H1 (cell line): Measurements from ENCODE around the gene DIAPH2. TPM values are rescaled to one million over a fixed set of nuclear protein-coding genes. Genes with fewer than 3 reads are reported as not detected.

Experiments
- CTCF ChIA-PET: fragments of 300-600 bp; sonication (Branson Sonifier 250); formaldehyde crosslinking; loops from one replicate; lab custom pipeline; 2021; ENCODE audit not compliant: partially characterized antibody; lab: Charles Lee
- POLR2A ChIA-PET: fragments of 300-600 bp; sonication (Branson Sonifier 250); formaldehyde crosslinking; loops from one replicate; lab custom pipeline; 2021; ENCODE audit warnings: inconsistent platforms; ENCODE audit not compliant: partially characterized antibody; lab: Charles Lee
- DNase-seq, 2 experiments: peaks; one replicate each; pipeline versions ENCODE4 v3.0.0 to v3.0.0-alpha.2; 2010 to 2022; ENCODE audit warnings: low spot score in 2 of 2, low read depth in 1 of 2, mixed read lengths in 1 of 2
- FAIRE-seq: peaks from 2 replicates; lab custom pipeline; 2011; peaks lifted over from hg19 to GRCh38; lab: Jason Lieb, UNC
- H2AFZ ChIP-seq: 2 replicates; pipeline ENCODE4 v1.8.1; 2012; ENCODE audit warnings: low read length, inconsistent platforms
- H2AK5ac ChIP-seq: 2 replicates; pipeline ENCODE4 v1.6.1; 2013; ENCODE audit warnings: low read depth, low read length
- H2BK120ac ChIP-seq: replicated peaks from 2 replicates; pipeline ENCODE3; 2013; ENCODE audit warnings: low read depth, low read length, inconsistent platforms
- H2BK12ac ChIP-seq: 2 replicates; pipeline ENCODE4 v1.6.1; 2013; ENCODE audit warnings: low read depth, low read length
- H2BK15ac ChIP-seq: 2 replicates; pipeline ENCODE4 v1.6.1; 2013; ENCODE audit warnings: low read length
- H2BK20ac ChIP-seq: 2 replicates; pipeline ENCODE4 v1.6.1; 2013; ENCODE audit warnings: low read length
- H2BK5ac ChIP-seq: 2 replicates; pipeline ENCODE4 v1.6.1; 2013; ENCODE audit warnings: low read depth, low read length
- H3K14ac ChIP-seq: 2 replicates; pipeline ENCODE4 v1.6.1; 2013; ENCODE audit warnings: inconsistent platforms; ENCODE audit not compliant: insufficient read length
- H3K18ac ChIP-seq: 2 replicates; pipeline ENCODE4 v1.6.1; 2013; ENCODE audit warnings: low read length; ENCODE audit errors: extremely low read depth
- H3K23ac ChIP-seq: 2 replicates; pipeline ENCODE4 v1.6.1; 2013; ENCODE audit warnings: inconsistent platforms; ENCODE audit not compliant: insufficient read length
- H3K23me2 ChIP-seq: 2 replicates; pipeline ENCODE4 v1.6.1; 2013; ENCODE audit warnings: low read depth, low read length
- H3K27ac ChIP-seq: 2 replicates; pipeline ENCODE4 v1.6.1; 2011; ENCODE audit warnings: low read depth, low read length, inconsistent platforms
- H3K27me3 ChIP-seq, 4 experiments: replicated peaks in 1 of 4; 1 replicate in 1 of 4; 2 replicates in 3 of 4; pipeline versions ENCODE4 v1.6.1 to v1.8.1; 2011 to 2013; ENCODE audit warnings: low read length in 3 of 4, mild to moderate bottlenecking in 3 of 4, inconsistent platforms in 2 of 4, mixed read lengths in 2 of 4, moderate library complexity in 1 of 4; ENCODE audit not compliant: control insufficient read depth in 3 of 4, insufficient read depth in 3 of 4; ENCODE audit errors: extremely low read depth in 1 of 4
- H3K36me3 ChIP-seq, 4 experiments: 2 replicates each; pipeline versions ENCODE4 v1.6.1 to v1.8.1; 2011 to 2013; ENCODE audit warnings: mild to moderate bottlenecking in 4 of 4, low read length in 3 of 4, moderate library complexity in 2 of 4, control low read depth in 1 of 4, inconsistent platforms in 1 of 4; ENCODE audit not compliant: insufficient read depth in 4 of 4, control insufficient read depth in 2 of 4
- H3K4ac ChIP-seq: replicated peaks from 2 replicates; pipeline ENCODE3; 2013; ENCODE audit warnings: low read length, low read depth, mixed read lengths, inconsistent platforms; ENCODE audit not compliant: insufficient read length
- H3K4me1 ChIP-seq, 4 experiments: replicated peaks in 1 of 4; 1 replicate in 1 of 4; 2 replicates in 3 of 4; pipeline versions ENCODE4 v1.6.1 to v1.8.1; 2011 to 2013; ENCODE audit warnings: low read length in 3 of 4, inconsistent platforms in 2 of 4, mixed read lengths in 1 of 4; ENCODE audit not compliant: insufficient read depth in 4 of 4, control insufficient read depth in 3 of 4
- H3K4me2 ChIP-seq, 2 experiments: 2 replicates each; pipeline versions ENCODE4 v1.6.1 to v1.8.1; 2011 to 2013; ENCODE audit warnings: low read depth in 2 of 2, low read length in 2 of 2, control low read depth in 1 of 2, inconsistent platforms in 1 of 2, mild to moderate bottlenecking in 1 of 2; ENCODE audit not compliant: insufficient read depth in 1 of 2
- H3K4me3 ChIP-seq, 4 experiments: fragments of 200-600, 300-600 bp in 1 of 4; sonication (generic), shearing (Covaris generic), sonication (Bioruptor Twin) in 1 of 4; 2 replicates each; pipeline versions ENCODE4 v1.5.1 to v1.8.1; 2011 to 2016; ENCODE audit warnings: low read length in 4 of 4, low read depth in 3 of 4, control low read depth in 2 of 4, inconsistent platforms in 2 of 4, mild to moderate bottlenecking in 2 of 4, mixed read lengths in 1 of 4, moderate library complexity in 1 of 4; ENCODE audit not compliant: insufficient read depth in 2 of 4; ENCODE audit errors: extremely low read depth in 1 of 4
- H3K56ac ChIP-seq: replicated peaks from 2 replicates; pipeline ENCODE3; 2013; ENCODE audit warnings: low read depth, mild to moderate bottlenecking, mixed read lengths, low read length, inconsistent platforms; ENCODE audit not compliant: insufficient read length
- H3K79me1 ChIP-seq: 2 replicates; pipeline ENCODE4 v1.6.1; 2013; ENCODE audit warnings: low read depth, low read length, control low read depth
- H3K79me2 ChIP-seq, 2 experiments: 2 replicates each; pipeline versions ENCODE4 v1.6.1 to v1.8.1; 2012 to 2013; ENCODE audit warnings: low read length in 2 of 2, mild to moderate bottlenecking in 2 of 2, inconsistent platforms in 1 of 2; ENCODE audit not compliant: insufficient read depth in 2 of 2, control insufficient read depth in 1 of 2
- H3K9ac ChIP-seq, 4 experiments: replicated peaks in 1 of 4; 1 replicate in 1 of 4; 2 replicates in 3 of 4; pipeline versions ENCODE4 v1.6.1 to v1.8.1; 2011 to 2013; ENCODE audit warnings: low read depth in 3 of 4, low read length in 3 of 4, control low read depth in 2 of 4, mild to moderate bottlenecking in 2 of 4, moderate library complexity in 2 of 4, inconsistent platforms in 1 of 4; ENCODE audit errors: extremely low read depth in 1 of 4
- H3K9me3 ChIP-seq, 2 experiments: 2 replicates each; pipeline versions ENCODE4 v1.6.1 to v1.8.1; 2012 to 2013; ENCODE audit warnings: mild to moderate bottlenecking in 2 of 2, moderate library complexity in 2 of 2, control low read depth in 1 of 2, inconsistent platforms in 1 of 2, low read depth in 1 of 2, low read length in 1 of 2, mixed read lengths in 1 of 2; ENCODE audit not compliant: insufficient read depth in 2 of 2
- H4K20me1 ChIP-seq, 2 experiments: replicated peaks in 1 of 2; 2 replicates each; pipeline versions ENCODE3 to v1.8.1; 2011 to 2013; ENCODE audit warnings: inconsistent platforms in 2 of 2, low read length in 2 of 2, mild to moderate bottlenecking in 1 of 2; ENCODE audit not compliant: insufficient read depth in 2 of 2, control insufficient read depth in 1 of 2
- H4K5ac ChIP-seq: 2 replicates; pipeline ENCODE4 v1.6.1; 2013; ENCODE audit warnings: low read length, low read depth, mixed read lengths, inconsistent platforms; ENCODE audit not compliant: insufficient read length
- H4K8ac ChIP-seq: 2 replicates; pipeline ENCODE4 v1.8.0; 2013; ENCODE audit warnings: mild to moderate bottlenecking, moderate library complexity, low read length, inconsistent platforms; ENCODE audit not compliant: insufficient read depth; ENCODE audit errors: extremely low read depth
- H4K91ac ChIP-seq: replicated peaks from 2 replicates; pipeline ENCODE3; 2013; ENCODE audit warnings: low read length, mixed read lengths, inconsistent platforms; ENCODE audit not compliant: insufficient read length
- CEBPB ChIP-seq: IDR thresholded peaks from 2 replicates; pipeline ENCODE4 v1.6.1; 2012; ENCODE audit warnings: low read depth, low read length
- HDAC6 ChIP-seq: IDR thresholded peaks from one replicate; pipeline ENCODE4 v1.7.1; 2012; ENCODE audit warnings: low read depth, mild to moderate bottlenecking, inconsistent platforms, low read length, moderate library complexity
- RNF2 ChIP-seq: fragments of 200-900, 300-1000 bp; sonication (generic); IDR thresholded peaks from 2 replicates; pipeline ENCODE4 v1.7.1; 2016; ENCODE audit warnings: borderline replicate concordance, low read depth, mild to moderate bottlenecking, antibody characterized with exemption, low read length; ENCODE audit not compliant: poor library complexity, severe bottlenecking; ENCODE audit errors: missing control alignments
- SP1 ChIP-seq: IDR thresholded peaks from 2 replicates; pipeline ENCODE4 v1.6.1; 2011; ENCODE audit warnings: low read depth, low read length
- polyA plus RNA-seq, 7 experiments: library from polyadenylated mRNA; depleted of rRNA in 3 of 7; stranded (reverse) in 5 of 7; unstranded in 2 of 7; fragments of >200 nt in 5 of 7; fragments of 200-250 nt in 2 of 7; gene quantifications; 1 replicate in 5 of 7; 2 replicates in 1 of 7; 4 replicates in 1 of 7; pipeline versions ENCODE4 v1.2.1 to v1.2.3, GENCODE V29; 2011 to 2013; ENCODE audit warnings: missing spikeins in 2 of 7, mixed read lengths in 2 of 7
- total RNA-seq: library from RNA; stranded (reverse); fragmentation: NEBNext Ultra II Directional; extraction: Animal tissue kit (Norgen Biotek cat#: 25700); gene quantifications from 2 replicates; pipeline ENCODE4 v1.2.1, GENCODE V29; 2021
- TF ChIP-seq, protein P1 (sequence below): IDR thresholded peaks from 2 replicates; pipeline ENCODE4 v1.6.1; 2012; ENCODE audit warnings: low read length, inconsistent platforms

The DIAPH2 gene
- total and polyA plus RNA-seq, 2 of the 8 experiments (the other 6 are each of a cell fraction or from before 2014, with no cell fraction given), result 4.4 to 24.3 TPM

DNA sequence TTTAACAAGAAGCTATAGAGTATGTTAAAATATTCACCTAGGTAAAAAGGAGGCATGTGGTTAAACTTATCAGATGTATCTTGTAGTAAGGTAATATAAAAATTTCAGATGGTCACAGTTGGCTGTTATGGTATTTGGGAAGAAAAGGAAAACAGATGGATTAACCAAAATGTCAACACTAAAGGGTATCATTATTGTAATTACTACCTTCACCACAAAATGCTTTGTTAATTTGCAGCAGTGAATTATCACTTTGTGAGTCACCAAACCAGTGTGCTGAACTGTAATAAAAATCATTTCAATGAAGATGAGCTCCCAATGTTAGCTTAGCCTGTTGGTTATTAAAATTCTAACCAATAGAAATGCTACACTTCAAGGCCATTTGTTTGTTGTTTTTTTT, 432.9 kb downstream of the DIAPH2 start:
- no peaks in the 10 kb centered on the region for H3K27me3 ChIP-seq
- H3K4me1 ChIP-seq, result no peaks in the 10 kb centered on the region
- H3K23me2 ChIP-seq, result no peaks in the 10 kb centered on the region
- no peak overlapping the region for H3K4me2 ChIP-seq
- no peak overlapping the region for H3K18ac ChIP-seq
- no peak overlapping the region for H4K5ac ChIP-seq
- no peak overlapping the region for H2AK5ac ChIP-seq
- H3K23ac ChIP-seq, result no peak overlapping the region
- DNase-seq, result no peak
- H3K79me1 ChIP-seq, result no peaks in the 10 kb centered on the region
- no peak overlapping the region for H3K9ac ChIP-seq
- H2BK20ac ChIP-seq, result no peak overlapping the region
- no peaks in the 10 kb centered on the region for H3K36me3 ChIP-seq
- no peak overlapping the region for H3K27ac ChIP-seq
- H3K4ac ChIP-seq, result no peak overlapping the region
- no peak overlapping the region for H2AFZ ChIP-seq
- H3K14ac ChIP-seq, result no peak overlapping the region
- H2BK5ac ChIP-seq, result no peak overlapping the region
- no peak overlapping the region for H2BK12ac ChIP-seq
- H4K91ac ChIP-seq, result no peak overlapping the region
- H3K9me3 ChIP-seq, result no peaks in the 10 kb centered on the region
- no peaks in the 10 kb centered on the region for H3K79me2 ChIP-seq
- no peak overlapping the region for H3K56ac ChIP-seq
- H4K8ac ChIP-seq, result no peak overlapping the region
- no peak for FAIRE-seq
- ChIA-PET POLR2A (no interaction called here), CTCF (no interaction called here)
- no peaks in the 10 kb centered on the region for H4K20me1 ChIP-seq
- H2BK15ac ChIP-seq, result no peak overlapping the region
- no peak overlapping the region for H3K4me3 ChIP-seq
- H2BK120ac ChIP-seq, result no peak overlapping the region
- no peak for TF ChIP-seq CEBPB
- TF ChIP-seq, protein P1, sequence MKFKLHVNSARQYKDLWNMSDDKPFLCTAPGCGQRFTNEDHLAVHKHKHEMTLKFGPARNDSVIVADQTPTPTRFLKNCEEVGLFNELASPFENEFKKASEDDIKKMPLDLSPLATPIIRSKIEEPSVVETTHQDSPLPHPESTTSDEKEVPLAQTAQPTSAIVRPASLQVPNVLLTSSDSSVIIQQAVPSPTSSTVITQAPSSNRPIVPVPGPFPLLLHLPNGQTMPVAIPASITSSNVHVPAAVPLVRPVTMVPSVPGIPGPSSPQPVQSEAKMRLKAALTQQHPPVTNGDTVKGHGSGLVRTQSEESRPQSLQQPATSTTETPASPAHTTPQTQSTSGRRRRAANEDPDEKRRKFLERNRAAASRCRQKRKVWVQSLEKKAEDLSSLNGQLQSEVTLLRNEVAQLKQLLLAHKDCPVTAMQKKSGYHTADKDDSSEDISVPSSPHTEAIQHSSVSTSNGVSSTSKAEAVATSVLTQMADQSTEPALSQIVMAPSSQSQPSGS, result no peak
- no peak for TF ChIP-seq SP1
- TF ChIP-seq HDAC6, result no peak
- no peak for TF ChIP-seq RNF2
